Measurements from ENCODE around the gene AKR1C2.

DNA sequence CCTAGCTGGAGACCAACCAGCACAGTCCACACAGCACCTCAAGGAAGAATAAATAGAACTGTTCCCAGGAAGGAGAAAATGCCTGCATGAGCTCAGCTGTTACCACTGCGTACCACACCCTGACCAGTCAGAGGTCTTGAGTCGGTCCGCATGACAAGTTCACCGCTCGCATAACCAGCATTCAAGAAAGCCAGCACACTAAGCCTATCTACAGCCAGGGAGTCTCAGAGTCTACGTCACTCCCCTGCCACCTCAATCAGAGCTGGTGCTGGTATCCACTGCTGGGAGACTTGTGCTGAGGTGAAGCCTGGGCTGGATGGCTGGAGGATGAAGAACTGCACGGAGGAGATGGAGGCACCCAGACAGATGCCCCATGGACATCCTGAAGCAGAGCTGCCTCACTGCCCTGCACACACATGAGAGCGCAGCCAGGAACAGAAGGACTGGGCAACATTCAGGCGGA lies 20.9 kb downstream of the AKR1C2 start:
- TF ChIP-seq SP1 (IDR thresholded peaks at IDR 0.05; ENCODE audit: low read depth, low read length) (no peak), CTCF (IDR thresholded peaks at IDR 0.05 in 2 of 3, conservative IDR thresholded peaks at IDR 0.05 in 1 of 3; ENCODE audit: control insufficient read depth in 2 of 3, extremely low read depth in 1 of 3, insufficient read depth in 1 of 3, low read depth in 3 of 3, low read length in 3 of 3) (no peak), NBN (IDR thresholded peaks at IDR 0.05) (no peak), ZSCAN29 (IDR thresholded peaks at IDR 0.05) (no peak), POLR2A (IDR thresholded peaks at IDR 0.05; ENCODE audit: low read depth, low read length) (no peak), POU2F2 (IDR thresholded peaks at IDR 0.05; ENCODE audit: borderline replicate concordance, low read depth, low read length) (no peak), SUZ12 (IDR thresholded peaks at IDR 0.05; ENCODE audit: unreplicated experiment) (no peak), BHLHE40 (IDR thresholded peaks at IDR 0.05; ENCODE audit: borderline replicate concordance in 1 of 2, low read depth in 2 of 2, low read length in 1 of 2) (no peak), MXI1 (IDR thresholded peaks at IDR 0.05; ENCODE audit: low read depth, low read length) (no peak), EZH2 (IDR thresholded peaks at IDR 0.05; ENCODE audit: borderline replicate concordance, control insufficient read depth, low read depth, low read length) (no peak), EGR1 (IDR thresholded peaks at IDR 0.05; ENCODE audit: borderline replicate concordance in 1 of 2, low read depth in 2 of 2, low read length in 2 of 2) (no peak), MTA2 (IDR thresholded peaks at IDR 0.05; ENCODE audit: low read depth) (no peak)
- TF ChIP-seq, protein P1, sequence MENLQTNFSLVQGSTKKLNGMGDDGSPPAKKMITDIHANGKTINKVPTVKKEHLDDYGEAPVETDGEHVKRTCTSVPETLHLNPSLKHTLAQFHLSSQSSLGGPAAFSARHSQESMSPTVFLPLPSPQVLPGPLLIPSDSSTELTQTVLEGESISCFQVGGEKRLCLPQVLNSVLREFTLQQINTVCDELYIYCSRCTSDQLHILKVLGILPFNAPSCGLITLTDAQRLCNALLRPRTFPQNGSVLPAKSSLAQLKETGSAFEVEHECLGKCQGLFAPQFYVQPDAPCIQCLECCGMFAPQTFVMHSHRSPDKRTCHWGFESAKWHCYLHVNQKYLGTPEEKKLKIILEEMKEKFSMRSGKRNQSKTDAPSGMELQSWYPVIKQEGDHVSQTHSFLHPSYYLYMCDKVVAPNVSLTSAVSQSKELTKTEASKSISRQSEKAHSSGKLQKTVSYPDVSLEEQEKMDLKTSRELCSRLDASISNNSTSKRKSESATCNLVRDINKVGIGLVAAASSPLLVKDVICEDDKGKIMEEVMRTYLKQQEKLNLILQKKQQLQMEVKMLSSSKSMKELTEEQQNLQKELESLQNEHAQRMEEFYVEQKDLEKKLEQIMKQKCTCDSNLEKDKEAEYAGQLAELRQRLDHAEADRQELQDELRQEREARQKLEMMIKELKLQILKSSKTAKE (IDR thresholded peaks at IDR 0.05; ENCODE audit: low read depth, poor library complexity, severe bottlenecking) = no peak

Data from GM12878 (cell line).